Measurements from ENCODE around the gene PTGES3L.

DNA sequence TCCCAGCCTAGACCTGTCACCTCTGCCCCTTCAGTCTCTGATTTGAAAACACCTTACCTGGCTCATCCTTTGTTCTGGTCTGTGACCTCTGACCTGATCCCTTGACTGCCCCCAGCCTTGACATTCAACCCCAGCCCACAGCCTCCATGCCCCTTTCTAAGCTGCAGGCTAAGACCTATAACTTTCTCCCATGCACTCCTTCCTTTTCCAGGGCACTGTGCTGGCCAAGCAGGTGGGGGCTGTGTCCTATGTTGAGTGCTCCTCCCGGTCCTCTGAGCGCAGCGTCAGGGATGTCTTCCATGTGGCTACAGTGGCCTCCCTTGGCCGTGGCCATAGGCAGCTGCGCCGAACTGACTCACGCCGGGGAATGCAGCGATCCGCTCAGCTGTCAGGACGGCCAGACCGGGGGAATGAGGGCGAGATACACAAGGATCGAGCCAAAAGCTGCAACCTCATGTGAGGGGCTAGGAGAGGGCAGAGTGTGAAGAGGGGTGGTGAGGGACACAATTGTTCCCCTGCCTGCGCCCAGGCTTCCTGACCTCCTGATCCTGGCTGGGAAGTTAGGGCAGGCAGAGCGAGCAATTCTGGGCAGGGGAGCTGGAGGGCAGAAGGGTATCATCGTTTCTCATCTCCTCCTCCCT is 48.5 kb upstream of the PTGES3L start:
- TF ChIP-seq, protein P1, sequence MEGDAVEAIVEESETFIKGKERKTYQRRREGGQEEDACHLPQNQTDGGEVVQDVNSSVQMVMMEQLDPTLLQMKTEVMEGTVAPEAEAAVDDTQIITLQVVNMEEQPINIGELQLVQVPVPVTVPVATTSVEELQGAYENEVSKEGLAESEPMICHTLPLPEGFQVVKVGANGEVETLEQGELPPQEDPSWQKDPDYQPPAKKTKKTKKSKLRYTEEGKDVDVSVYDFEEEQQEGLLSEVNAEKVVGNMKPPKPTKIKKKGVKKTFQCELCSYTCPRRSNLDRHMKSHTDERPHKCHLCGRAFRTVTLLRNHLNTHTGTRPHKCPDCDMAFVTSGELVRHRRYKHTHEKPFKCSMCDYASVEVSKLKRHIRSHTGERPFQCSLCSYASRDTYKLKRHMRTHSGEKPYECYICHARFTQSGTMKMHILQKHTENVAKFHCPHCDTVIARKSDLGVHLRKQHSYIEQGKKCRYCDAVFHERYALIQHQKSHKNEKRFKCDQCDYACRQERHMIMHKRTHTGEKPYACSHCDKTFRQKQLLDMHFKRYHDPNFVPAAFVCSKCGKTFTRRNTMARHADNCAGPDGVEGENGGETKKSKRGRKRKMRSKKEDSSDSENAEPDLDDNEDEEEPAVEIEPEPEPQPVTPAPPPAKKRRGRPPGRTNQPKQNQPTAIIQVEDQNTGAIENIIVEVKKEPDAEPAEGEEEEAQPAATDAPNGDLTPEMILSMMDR (IDR thresholded peaks at IDR 0.05 in 8 of 11, conservative IDR thresholded peaks at IDR 0.05 in 3 of 11) = no peak
- TF ChIP-seq POLR2AphosphoS5 (IDR thresholded peaks at IDR 0.05) = no peak

Measured in spleen (tissue), 7 donors.